Osteoblast (primary cell): ENCODE data around the gene EMC9. TPM values are rescaled to one million over a fixed set of nuclear protein-coding genes. Genes with fewer than 3 reads are reported as not detected.

ENCODE experiments used
- DNase-seq: peaks from one replicate; pipeline ENCODE4 v3.0.0; 2011; ENCODE audit warnings: low spot score, mixed read lengths; ENCODE audit not compliant: insufficient read length; ENCODE audit errors: missing footprints
- H2AFZ ChIP-seq: 2 replicates; pipeline ENCODE4 v1.6.0; 2011; ENCODE audit warnings: mild to moderate bottlenecking, low read length
- H3K27ac ChIP-seq: 2 replicates; pipeline ENCODE4 v1.5.1; 2011; ENCODE audit warnings: mild to moderate bottlenecking, low read depth, low read length, moderate library complexity
- H3K27me3 ChIP-seq: 2 replicates; pipeline ENCODE4 v1.6.0; 2012; ENCODE audit warnings: mild to moderate bottlenecking, control low read depth, inconsistent platforms, low read length, moderate library complexity; ENCODE audit not compliant: insufficient read depth
- H3K36me3 ChIP-seq: 2 replicates; pipeline ENCODE4 v1.5.1; 2011; ENCODE audit warnings: mild to moderate bottlenecking, low read length, control low read depth, moderate library complexity; ENCODE audit not compliant: insufficient read depth
- H3K4me1 ChIP-seq: 2 replicates; pipeline ENCODE4 v1.5.1; 2011; ENCODE audit warnings: mild to moderate bottlenecking, low read length, control low read depth, moderate library complexity; ENCODE audit not compliant: insufficient read depth
- H3K4me2 ChIP-seq: 2 replicates; pipeline ENCODE4 v1.6.0; 2011; ENCODE audit warnings: mild to moderate bottlenecking, low read length; ENCODE audit not compliant: insufficient read depth
- H3K4me3 ChIP-seq: fragments of 200-600 bp; sonication (generic); 3 replicates; pipeline ENCODE4 v1.5.1; 2012; ENCODE audit warnings: mild to moderate bottlenecking, low read length, inconsistent platforms; ENCODE audit not compliant: insufficient read depth
- H3K79me2 ChIP-seq: 2 replicates; pipeline ENCODE4 v1.6.0; 2012; ENCODE audit warnings: mild to moderate bottlenecking, low read length, control low read depth, inconsistent platforms; ENCODE audit not compliant: insufficient read depth
- H3K9me3 ChIP-seq: 2 replicates; pipeline ENCODE4 v1.5.1; 2011; ENCODE audit warnings: low read depth, low read length, control low read depth
- H4K20me1 ChIP-seq: 2 replicates; pipeline ENCODE4 v1.6.0; 2012; ENCODE audit warnings: mild to moderate bottlenecking, low read length, control low read depth; ENCODE audit not compliant: insufficient read depth
- CTCF ChIP-seq: IDR thresholded peaks from 2 replicates; pipeline ENCODE4 v1.5.1; 2011; ENCODE audit warnings: mild to moderate bottlenecking, low read depth, low read length, moderate library complexity; ENCODE audit errors: extremely low read depth
- total RNA-seq: library from RNA; depleted of rRNA; stranded (reverse); fragments of >200 nt; gene quantifications from 2 replicates; pipeline ENCODE4 v1.2.3, GENCODE V29; 2012

The EMC9 gene
- 6.9 and 9.1 TPM in 2 replicates for total RNA-seq

DNA sequence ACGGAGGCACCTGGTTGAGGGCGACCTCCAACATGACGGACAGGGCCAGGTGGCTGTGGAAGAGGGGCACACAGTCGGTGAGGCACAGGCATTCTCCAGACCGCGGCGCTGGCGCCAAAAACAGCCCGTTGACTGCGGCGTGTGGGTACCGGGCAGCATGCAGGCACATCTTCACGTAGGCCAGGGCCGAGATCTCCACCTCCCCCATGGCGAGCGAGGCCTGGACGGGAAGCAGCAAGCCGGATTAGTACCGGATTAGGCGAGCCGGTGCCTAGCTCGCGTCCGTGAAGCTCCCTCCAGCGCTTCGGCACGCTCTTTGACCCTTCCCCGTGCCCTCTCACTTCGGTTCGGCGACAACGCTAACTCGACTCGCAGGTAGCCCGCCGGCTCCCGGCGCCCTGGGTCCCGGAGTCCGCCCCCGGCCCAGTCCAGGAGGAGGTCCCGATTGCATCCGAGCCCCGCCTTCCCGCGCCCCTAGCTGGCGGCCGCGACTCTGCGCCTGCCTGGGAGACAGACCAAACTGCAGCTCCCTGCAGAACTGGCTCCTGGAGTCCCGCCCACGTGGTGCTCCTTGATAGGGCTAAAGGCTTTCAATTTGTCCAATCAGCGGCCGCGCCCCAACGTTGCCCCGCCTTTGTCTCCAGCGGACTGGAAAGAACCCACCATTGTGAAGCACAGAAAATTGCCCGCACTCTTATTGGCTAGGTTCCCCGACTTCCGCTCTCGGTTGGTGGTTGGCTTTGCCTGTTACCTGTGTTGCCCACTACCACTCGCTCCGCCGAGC is at the start of gene EMC9:
TSS of gene EMC9 (minus strand) at position 495 of the 784 bp plus-strand sequence. CDS start at position 208, 287 bp downstream.
- H3K79me2 ChIP-seq = peaks cover 67% of the 10 kb centered on the region
- peak; percentile 24 for TF ChIP-seq CTCF
- peaks cover 46% of the 10 kb centered on the region for H3K4me1 ChIP-seq
- H2AFZ ChIP-seq = peak within 1 kb of the TSS; percentile 95
- peak within 1 kb of the TSS; percentile 82 for H3K4me3 ChIP-seq
- no peaks in the 10 kb centered on the region for H3K27me3 ChIP-seq
- peaks cover 8% of the 10 kb centered on the region for H4K20me1 ChIP-seq
- H3K9me3 ChIP-seq = no peaks in the 10 kb centered on the region
- H3K27ac ChIP-seq = peak within 1 kb of the TSS; percentile 89
- DNase-seq = peak; percentile 100
- peaks cover 35% of the 10 kb centered on the region for H3K36me3 ChIP-seq
- H3K4me2 ChIP-seq = peak within 1 kb of the TSS; percentile 95

DNA sequence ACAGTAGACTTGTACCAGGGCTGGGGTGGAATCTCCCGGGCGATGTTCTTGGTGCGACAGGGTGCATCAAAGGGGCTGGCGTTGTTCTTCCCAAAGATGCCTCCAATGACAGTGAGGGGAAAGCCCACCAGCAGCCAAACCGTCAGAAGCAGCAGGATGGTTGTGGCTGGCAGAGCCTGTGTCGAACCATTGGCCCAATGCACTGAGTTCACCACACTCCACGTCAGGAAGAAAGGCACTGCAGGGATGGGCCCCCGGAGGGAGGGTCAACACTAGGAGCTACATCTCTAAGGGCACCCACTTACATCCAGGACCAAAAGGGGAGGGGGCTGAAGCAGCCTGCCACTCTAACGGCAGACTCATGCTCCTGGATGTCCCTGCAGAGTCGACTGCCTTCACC is 49.0 kb upstream of the EMC9 start:
- Histone ChIP-seq H3K4me3 (no peak overlapping the region), H3K4me1 (peaks cover 19% of the 10 kb centered on the region), H2AFZ (no peak overlapping the region), H3K9me3 (no peaks in the 10 kb centered on the region), H3K36me3 (peaks cover 33% of the 10 kb centered on the region), H3K27ac (no peak overlapping the region), H4K20me1 (peaks cover 4% of the 10 kb centered on the region), H3K79me2 (peaks cover 56% of the 10 kb centered on the region), H3K27me3 (no peaks in the 10 kb centered on the region), H3K4me2 (no peak overlapping the region)
- DNase-seq = peak; percentile 15
- TF ChIP-seq CTCF = no peak

DNA sequence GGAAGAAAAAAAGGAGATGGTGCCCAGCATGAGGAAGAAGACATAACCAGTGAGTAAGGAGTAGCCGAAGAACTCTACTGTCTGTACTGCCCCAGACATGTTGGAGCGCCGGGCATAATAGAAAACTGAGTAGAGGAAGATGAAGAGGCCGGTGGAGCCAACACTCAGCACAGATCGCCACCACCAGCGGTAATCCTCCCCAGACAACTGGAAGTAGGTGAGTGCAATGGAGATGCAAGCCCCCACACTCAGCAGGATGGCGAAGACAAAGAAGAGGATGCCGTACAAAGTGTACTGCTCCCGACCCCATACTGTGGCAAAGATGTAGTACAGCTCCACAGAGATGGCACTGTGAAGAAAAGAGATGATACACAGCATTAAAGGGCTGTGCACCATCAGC is 48.1 kb upstream of the EMC9 start:
- Histone ChIP-seq H3K9me3 (no peaks in the 10 kb centered on the region), H3K79me2 (peaks cover 48% of the 10 kb centered on the region), H3K27ac (peak overlapping the region; percentile 74), H3K4me1 (peaks cover 13% of the 10 kb centered on the region), H4K20me1 (peaks cover 4% of the 10 kb centered on the region), H3K27me3 (no peaks in the 10 kb centered on the region), H3K36me3 (peaks cover 41% of the 10 kb centered on the region), H2AFZ (peak overlapping the region; percentile 53), H3K4me2 (peak overlapping the region; percentile 86), H3K4me3 (peak overlapping the region; percentile 90)
- TF ChIP-seq CTCF = no peak
- no peak for DNase-seq

DNA sequence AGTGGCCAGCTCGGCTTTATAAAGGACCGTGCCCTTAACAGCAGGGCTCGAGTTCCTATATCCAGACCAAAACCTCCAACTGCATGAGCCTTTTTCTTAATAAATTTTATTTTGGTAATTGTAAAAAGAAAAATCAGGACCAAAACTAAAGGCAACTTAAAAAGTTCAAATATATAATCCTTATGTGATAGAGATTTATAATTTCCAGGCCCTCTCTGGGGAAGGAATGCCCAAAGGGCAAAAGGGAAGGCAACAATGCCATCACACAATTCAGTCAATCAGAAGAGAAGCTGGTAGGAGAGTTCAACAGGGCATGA is 47.6 kb upstream of the EMC9 start:
- H3K27me3 ChIP-seq = no peaks in the 10 kb centered on the region
- H3K4me2 ChIP-seq = peak overlapping the region; percentile 86
- H3K27ac ChIP-seq = peak overlapping the region; percentile 74
- H3K9me3 ChIP-seq = no peaks in the 10 kb centered on the region
- peaks cover 45% of the 10 kb centered on the region for H3K36me3 ChIP-seq
- H3K79me2 ChIP-seq = peaks cover 43% of the 10 kb centered on the region
- peaks cover 11% of the 10 kb centered on the region for H3K4me1 ChIP-seq
- peak overlapping the region; percentile 90 for H3K4me3 ChIP-seq
- peak overlapping the region; percentile 53 for H2AFZ ChIP-seq
- peaks cover 4% of the 10 kb centered on the region for H4K20me1 ChIP-seq
- TF ChIP-seq CTCF = no peak
- DNase-seq = no peak
